HEK293T (cell line): ENCODE results near the gene FBN1.

Source experiments
- CTCF ChIA-PET: fragments of 350-600 bp; formaldehyde crosslinking; extraction: SDS; loops from one replicate; lab custom pipeline; 2021; ENCODE audit warnings: antibody characterized with exemption, inconsistent platforms; lab: Yijun Ruan, JAX
- POLR2A ChIA-PET: fragments of 350-600 bp; formaldehyde crosslinking; extraction: SDS; loops from one replicate; lab custom pipeline; 2020; ENCODE audit warnings: antibody characterized with exemption, inconsistent platforms; lab: Yijun Ruan, JAX
- DNase-seq: peaks from one replicate; pipeline ENCODE4 v3.0.0; 2012; ENCODE audit warnings: mixed read lengths; ENCODE audit errors: extremely low spot score
- ARNT ChIP-seq: fragments of 450-650 bp; IDR thresholded peaks from 2 replicates; pipeline ENCODE4 v1.6.1; 2017; ENCODE audit warnings: mild to moderate bottlenecking
- BHLHE40 ChIP-seq: fragments of 450-650 bp; IDR thresholded peaks from 2 replicates; pipeline ENCODE4 v1.6.1; 2016; ENCODE audit warnings: mild to moderate bottlenecking, moderate library complexity, borderline replicate concordance
- CTBP1 ChIP-seq: fragments of 450-650 bp; IDR thresholded peaks from 2 replicates; pipeline ENCODE4 v1.6.1; 2016; ENCODE audit warnings: borderline replicate concordance
- ELF4 ChIP-seq: fragments of 450-650 bp; IDR thresholded peaks from 2 replicates; pipeline ENCODE4 v1.6.1; 2017; ENCODE audit warnings: antibody characterized with exemption
- FOXA1 ChIP-seq: fragments of 450-650 bp; IDR thresholded peaks from 2 replicates; pipeline ENCODE4 v1.6.1; 2016; ENCODE audit warnings: mild to moderate bottlenecking
- FOXK2 ChIP-seq: fragments of 450-650 bp; IDR thresholded peaks from 2 replicates; pipeline ENCODE4 v1.6.1; 2016; ENCODE audit warnings: mild to moderate bottlenecking
- FOXM1 ChIP-seq: fragments of 450-650 bp; IDR thresholded peaks from 2 replicates; pipeline ENCODE4 v1.6.1; 2017; ENCODE audit warnings: mild to moderate bottlenecking, borderline replicate concordance
- HDGF ChIP-seq: fragments of 450-650 bp; IDR thresholded peaks from 2 replicates; pipeline ENCODE4 v1.6.1; 2017; ENCODE audit warnings: antibody characterized with exemption, borderline replicate concordance
- L3MBTL2 ChIP-seq: fragments of 450-650 bp; conservative IDR thresholded peaks from 2 replicates; pipeline ENCODE4 v1.6.1; 2016; ENCODE audit warnings: mild to moderate bottlenecking
- LEF1 ChIP-seq: fragments of 450-650 bp; IDR thresholded peaks from 2 replicates; pipeline ENCODE4 v1.6.1; 2017; ENCODE audit warnings: mild to moderate bottlenecking, borderline replicate concordance
- NFRKB ChIP-seq: fragments of 450-650 bp; IDR thresholded peaks from 2 replicates; pipeline ENCODE4 v1.6.1; 2016; ENCODE audit warnings: mild to moderate bottlenecking, moderate library complexity
- PKNOX1 ChIP-seq: fragments of 450-650 bp; IDR thresholded peaks from 2 replicates; pipeline ENCODE4 v1.6.1; 2016
- SP1 ChIP-seq: fragments of 450-650 bp; IDR thresholded peaks from 2 replicates; pipeline ENCODE4 v1.6.1; 2017
- SUZ12 ChIP-seq: fragments of 450-650 bp; IDR thresholded peaks from 2 replicates; pipeline ENCODE4 v1.6.1; 2016; ENCODE audit warnings: mild to moderate bottlenecking
- TARDBP ChIP-seq: fragments of 450-650 bp; IDR thresholded peaks from 2 replicates; pipeline ENCODE4 v1.6.1; 2016
- ZNF384 ChIP-seq: fragments of 450-650 bp; IDR thresholded peaks from 2 replicates; pipeline ENCODE4 v1.6.1; 2016

The FBN1 gene

GRCh38 chr15:48451241-48451640, 194.3 kb downstream of the FBN1 start:
- DNase-seq: no peak
- TF ChIP-seq ARNT: no peak
- TF ChIP-seq NFRKB: no peak
- TF ChIP-seq PKNOX1: no peak
- no peak for TF ChIP-seq ELF4
- no peak for TF ChIP-seq TARDBP
- no peak for TF ChIP-seq SUZ12
- TF ChIP-seq LEF1: no peak
- TF ChIP-seq BHLHE40: no peak
- no peak for TF ChIP-seq SP1
- TF ChIP-seq CTBP1: no peak
- no peak for TF ChIP-seq HDGF
- no peak for TF ChIP-seq L3MBTL2
- POLR2A ChIA-PET: no interaction called here
- CTCF ChIA-PET: no interaction called here

- TF ChIP-seq ZNF384: no peak
- TF ChIP-seq L3MBTL2: no peak
- no peak for TF ChIP-seq SUZ12
- TF ChIP-seq TARDBP: no peak
- no peak for TF ChIP-seq BHLHE40
- CTCF ChIA-PET: no interaction called here
- POLR2A ChIA-PET: no interaction called here
- DNase-seq: no peak
Measured at GRCh38 chr15:48449734-48450133, 195.8 kb downstream of the FBN1 start.

GRCh38 chr15:48447657-48448056, 197.9 kb downstream of the FBN1 start:
- ChIA-PET POLR2A (no interaction called here), CTCF (interaction anchor here (0.6 kb wide), 1 partner anchor 145 kb away, joined by 3 read pairs; no protein-coding TSS in a partner anchor)
- DNase-seq: no peak
- TF ChIP-seq SUZ12: no peak
- TF ChIP-seq L3MBTL2: no peak
- TF ChIP-seq CTBP1: no peak
- no peak for TF ChIP-seq LEF1
- TF ChIP-seq BHLHE40: no peak
- no peak for TF ChIP-seq FOXM1
- TF ChIP-seq HDGF: no peak
- no peak for TF ChIP-seq PKNOX1
- no peak for TF ChIP-seq ARNT
- no peak for TF ChIP-seq SP1
- TF ChIP-seq TARDBP: no peak
- no peak for TF ChIP-seq ELF4
- TF ChIP-seq NFRKB: no peak
- TF ChIP-seq ZNF384: no peak
- no peak for TF ChIP-seq FOXK2

GRCh38 chr15:48447058-48447457, 198.5 kb downstream of the FBN1 start:
- DNase-seq: no peak
- TF ChIP-seq FOXA1 (no peak), PKNOX1 (no peak), FOXK2 (no peak), ZNF384 (no peak), TARDBP (no peak), SUZ12 (no peak), SP1 (no peak), LEF1 (no peak)
- POLR2A ChIA-PET: no interaction called here
- CTCF ChIA-PET: no interaction called here

- no peak for DNase-seq
- ChIA-PET POLR2A (no interaction called here), CTCF (no interaction called here)
- no peak for TF ChIP-seq ARNT
- no peak for TF ChIP-seq FOXM1
- no peak for TF ChIP-seq FOXA1
- TF ChIP-seq ZNF384: no peak
- TF ChIP-seq ELF4: no peak
- no peak for TF ChIP-seq SP1
- TF ChIP-seq BHLHE40: no peak
- TF ChIP-seq PKNOX1: no peak
- no peak for TF ChIP-seq HDGF
- no peak for TF ChIP-seq LEF1
- TF ChIP-seq SUZ12: no peak
- TF ChIP-seq FOXK2: no peak
- no peak for TF ChIP-seq NFRKB
- no peak for TF ChIP-seq L3MBTL2
- TF ChIP-seq CTBP1: no peak
Measured at GRCh38 chr15:48442011-48442410, 203.5 kb downstream of the FBN1 start.

GRCh38 chr15:48440084-48440483, 205.4 kb downstream of the FBN1 start:
- TF ChIP-seq ELF4: no peak
- no peak for TF ChIP-seq PKNOX1
- TF ChIP-seq HDGF: no peak
- no peak for TF ChIP-seq TARDBP
- no peak for TF ChIP-seq ZNF384
- no peak for TF ChIP-seq L3MBTL2
- TF ChIP-seq SUZ12: no peak
- TF ChIP-seq FOXK2: no peak
- TF ChIP-seq CTBP1: no peak
- no peak for TF ChIP-seq LEF1
- no peak for TF ChIP-seq FOXA1
- TF ChIP-seq SP1: no peak
- no peak for TF ChIP-seq NFRKB
- TF ChIP-seq BHLHE40: no peak
- no peak for TF ChIP-seq FOXM1
- TF ChIP-seq ARNT: no peak
- ChIA-PET POLR2A (no interaction called here), CTCF (no interaction called here)
- no peak for DNase-seq
